HEK293 (cell line): ENCODE data around the gene IFITM1.

ENCODE experiments used
- CTCF ChIA-PET: fragments of 350-600 bp; formaldehyde crosslinking; extraction: SDS; loops from one replicate; lab custom pipeline; 2021; ENCODE audit warnings: antibody characterized with exemption; lab: Yijun Ruan, JAX
- POLR2A ChIA-PET: fragments of 300-600 bp; formaldehyde crosslinking; extraction: SDS; loops from one replicate; lab custom pipeline; 2020; ENCODE audit warnings: antibody characterized with exemption, inconsistent platforms; lab: Yijun Ruan, JAX
- H3K27ac ChIP-seq: fragments of 200-500 bp; sonication (Bioruptor generic); 2 replicates; pipeline ENCODE4 v1.5.1; 2014; ENCODE audit warnings: low read depth, low read length, control low read depth, inconsistent platforms; ENCODE audit errors: extremely low read depth
- H3K36me3 ChIP-seq, 2 experiments: fragments of 200-500 bp in 1 of 2; sonication (Bioruptor generic) in 1 of 2; 1 replicate in 1 of 2; 2 replicates in 1 of 2; pipeline ENCODE4 v1.5.1; 2014 to 2017; ENCODE audit warnings: inconsistent platforms in 2 of 2, low read length in 2 of 2; ENCODE audit not compliant: control insufficient read depth in 2 of 2, insufficient read depth in 1 of 2
- H3K4me1 ChIP-seq: fragments of 200-500 bp; sonication (Bioruptor generic); 2 replicates; pipeline ENCODE4 v1.5.1; 2014; ENCODE audit warnings: mild to moderate bottlenecking, low read length, inconsistent platforms; ENCODE audit not compliant: control insufficient read depth, insufficient read depth
- H3K4me3 ChIP-seq: 2 replicates; pipeline ENCODE4 v1.5.1; 2011; ENCODE audit warnings: low read depth, mild to moderate bottlenecking, control low read depth, low read length, moderate library complexity
- H3K9me3 ChIP-seq: fragments of 200-500 bp; sonication (Bioruptor generic); 2 replicates; pipeline ENCODE4 v1.5.1; 2014; ENCODE audit warnings: low read depth, low read length, inconsistent platforms; ENCODE audit not compliant: control insufficient read depth, insufficient read depth
- HOXC10 ChIP-seq: sonication (generic); formaldehyde crosslinking; IDR thresholded peaks from 2 replicates; pipeline ENCODE4 v1.8.1; 2023; ENCODE audit warnings: mild to moderate bottlenecking, missing genetic modification reagents
- MEIS1 ChIP-seq: sonication (generic); formaldehyde crosslinking; IDR thresholded peaks from 2 replicates; pipeline ENCODE4 v1.8.1; 2022; ENCODE audit warnings: missing genetic modification reagents, mild to moderate bottlenecking, borderline replicate concordance
- SP2 ChIP-seq: fragments of 450-650 bp; formaldehyde crosslinking; IDR thresholded peaks from 2 replicates; pipeline ENCODE4 v1.5.1; 2016; ENCODE audit warnings: missing biosample characterization, missing genetic modification characterization
- ZBTB1 ChIP-seq: fragments of 450-650 bp; formaldehyde crosslinking; IDR thresholded peaks from 2 replicates; pipeline ENCODE4 v1.5.1; 2016; ENCODE audit warnings: missing biosample characterization, missing genetic modification characterization
- ZBTB11 ChIP-seq: fragments of 450-650 bp; formaldehyde crosslinking; conservative IDR thresholded peaks from 2 replicates; pipeline ENCODE4 v1.5.1; 2016; ENCODE audit warnings: low read depth, missing biosample characterization, missing genetic modification characterization
- ZBTB17 ChIP-seq: fragments of 450-650 bp; formaldehyde crosslinking; IDR thresholded peaks from 2 replicates; pipeline ENCODE4 v1.5.1; 2016; ENCODE audit warnings: missing biosample characterization, missing genetic modification characterization
- ZFP41 ChIP-seq: fragments of 450-650 bp; formaldehyde crosslinking; IDR thresholded peaks from 2 replicates; pipeline ENCODE4 v1.5.1; 2016; ENCODE audit warnings: missing biosample characterization, missing genetic modification characterization, borderline replicate concordance
- ZNF248 ChIP-seq: fragments of 450-650 bp; formaldehyde crosslinking; IDR thresholded peaks from 2 replicates; pipeline ENCODE4 v1.5.1; 2017; ENCODE audit warnings: missing biosample characterization, missing genetic modification characterization
- ZNF280D ChIP-seq: fragments of 450-650 bp; formaldehyde crosslinking; IDR thresholded peaks from 2 replicates; pipeline ENCODE4 v1.5.1; 2016; ENCODE audit warnings: missing biosample characterization, missing genetic modification characterization
- ZNF292 ChIP-seq: fragments of 450-650 bp; formaldehyde crosslinking; IDR thresholded peaks from 2 replicates; pipeline ENCODE4 v1.5.1; 2016; ENCODE audit warnings: low read depth, missing biosample characterization, missing genetic modification characterization, borderline replicate concordance
- ZNF416 ChIP-seq: fragments of 450-650 bp; formaldehyde crosslinking; IDR thresholded peaks from 2 replicates; pipeline ENCODE4 v1.5.1; 2016; ENCODE audit warnings: missing biosample characterization, missing genetic modification characterization
- ZNF423 ChIP-seq: fragments of 450-650 bp; formaldehyde crosslinking; IDR thresholded peaks from 2 replicates; pipeline ENCODE4 v1.5.1; 2016; ENCODE audit warnings: missing biosample characterization, missing genetic modification characterization
- ZNF624 ChIP-seq: fragments of 450-650 bp; formaldehyde crosslinking; IDR thresholded peaks from 2 replicates; pipeline ENCODE4 v1.5.1; 2017; ENCODE audit warnings: missing biosample characterization, missing genetic modification characterization
- ZNF664 ChIP-seq: fragments of 450-650 bp; formaldehyde crosslinking; IDR thresholded peaks from 2 replicates; pipeline ENCODE4 v1.5.1; 2016; ENCODE audit warnings: missing biosample characterization, missing genetic modification characterization
- ZNF670 ChIP-seq: fragments of 450-650 bp; formaldehyde crosslinking; IDR thresholded peaks from 2 replicates; pipeline ENCODE4 v1.5.1; 2016; ENCODE audit warnings: missing biosample characterization, missing genetic modification characterization, low read depth
- ZNF776 ChIP-seq: fragments of 450-650 bp; formaldehyde crosslinking; IDR thresholded peaks from 2 replicates; pipeline ENCODE4 v1.5.0; 2017; ENCODE audit warnings: missing biosample characterization, missing genetic modification characterization, borderline replicate concordance
- TF ChIP-seq, protein P1 (sequence below): fragments of 450-650 bp; formaldehyde crosslinking; IDR thresholded peaks from 2 replicates; pipeline ENCODE4 v1.5.1; 2016; ENCODE audit warnings: missing biosample characterization, missing genetic modification characterization
- TF ChIP-seq, protein P2 (sequence below): fragments of 450-650 bp; formaldehyde crosslinking; IDR thresholded peaks from 2 replicates; pipeline ENCODE4 v1.5.1; 2017; ENCODE audit warnings: missing biosample characterization, missing genetic modification characterization
- TF ChIP-seq, protein P3 (sequence below): fragments of 450-650 bp; formaldehyde crosslinking; IDR thresholded peaks from 2 replicates; pipeline ENCODE4 v1.5.1; 2016; ENCODE audit warnings: missing biosample characterization, missing genetic modification characterization

Gene IFITM1

DNA sequence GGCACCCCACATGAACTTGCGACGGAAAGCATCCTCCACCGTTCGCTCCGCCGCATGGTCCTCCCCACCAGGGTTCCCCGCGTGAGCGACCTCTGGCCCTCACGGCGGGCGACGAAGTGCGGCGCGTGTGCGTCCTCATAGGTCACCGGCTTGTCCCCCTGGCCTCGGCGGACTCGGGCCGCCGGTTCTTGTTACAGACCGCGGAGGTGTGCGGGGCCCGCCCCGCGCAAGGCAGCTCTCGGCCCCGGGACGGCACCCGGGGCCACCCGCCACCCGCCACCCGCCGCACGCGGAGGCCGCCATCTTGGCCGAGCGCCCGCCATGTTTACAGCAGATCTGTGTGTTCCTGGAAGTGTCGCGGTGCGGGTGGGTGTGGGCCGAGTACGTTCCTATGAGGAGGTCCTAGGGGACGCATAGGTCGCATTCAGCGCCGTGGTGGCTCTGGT is 9.8 kb upstream of the IFITM1 start:
- TF ChIP-seq, protein P1, sequence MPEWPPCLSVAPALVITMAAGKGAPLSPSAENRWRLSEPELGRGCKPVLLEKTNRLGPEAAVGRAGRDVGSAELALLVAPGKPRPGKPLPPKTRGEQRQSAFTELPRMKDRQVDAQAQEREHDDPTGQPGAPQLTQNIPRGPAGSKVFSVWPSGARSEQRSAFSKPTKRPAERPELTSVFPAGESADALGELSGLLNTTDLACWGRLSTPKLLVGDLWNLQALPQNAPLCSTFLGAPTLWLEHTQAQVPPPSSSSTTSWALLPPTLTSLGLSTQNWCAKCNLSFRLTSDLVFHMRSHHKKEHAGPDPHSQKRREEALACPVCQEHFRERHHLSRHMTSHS (tag by site-specific recombination) = no peak
- TF ChIP-seq HOXC10 (CRISPR knock-in tag) (no peak), ZNF292 (tag by site-specific recombination) (no peak), ZFP41 (tag by site-specific recombination) (no peak), MEIS1 (CRISPR knock-in tag) (no peak), ZNF624 (tag by site-specific recombination) (no peak), ZNF423 (tag by site-specific recombination) (no peak), ZBTB11 (no peak), SP2 (tag by site-specific recombination) (no peak), ZNF248 (no peak), ZNF280D (tag by site-specific recombination) (no peak), ZNF776 (tag by site-specific recombination) (no peak), ZNF670 (tag by site-specific recombination) (no peak), ZBTB17 (tag by site-specific recombination) (no peak), ZNF416 (tag by site-specific recombination) (no peak), ZBTB1 (tag by site-specific recombination) (no peak), ZNF664 (tag by site-specific recombination) (no peak)
- TF ChIP-seq, protein P2, sequence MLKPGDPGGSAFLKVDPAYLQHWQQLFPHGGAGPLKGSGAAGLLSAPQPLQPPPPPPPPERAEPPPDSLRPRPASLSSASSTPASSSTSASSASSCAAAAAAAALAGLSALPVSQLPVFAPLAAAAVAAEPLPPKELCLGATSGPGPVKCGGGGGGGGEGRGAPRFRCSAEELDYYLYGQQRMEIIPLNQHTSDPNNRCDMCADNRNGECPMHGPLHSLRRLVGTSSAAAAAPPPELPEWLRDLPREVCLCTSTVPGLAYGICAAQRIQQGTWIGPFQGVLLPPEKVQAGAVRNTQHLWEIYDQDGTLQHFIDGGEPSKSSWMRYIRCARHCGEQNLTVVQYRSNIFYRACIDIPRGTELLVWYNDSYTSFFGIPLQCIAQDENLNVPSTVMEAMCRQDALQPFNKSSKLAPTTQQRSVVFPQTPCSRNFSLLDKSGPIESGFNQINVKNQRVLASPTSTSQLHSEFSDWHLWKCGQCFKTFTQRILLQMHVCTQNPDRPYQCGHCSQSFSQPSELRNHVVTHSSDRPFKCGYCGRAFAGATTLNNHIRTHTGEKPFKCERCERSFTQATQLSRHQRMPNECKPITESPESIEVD = no peak
- TF ChIP-seq, protein P3, sequence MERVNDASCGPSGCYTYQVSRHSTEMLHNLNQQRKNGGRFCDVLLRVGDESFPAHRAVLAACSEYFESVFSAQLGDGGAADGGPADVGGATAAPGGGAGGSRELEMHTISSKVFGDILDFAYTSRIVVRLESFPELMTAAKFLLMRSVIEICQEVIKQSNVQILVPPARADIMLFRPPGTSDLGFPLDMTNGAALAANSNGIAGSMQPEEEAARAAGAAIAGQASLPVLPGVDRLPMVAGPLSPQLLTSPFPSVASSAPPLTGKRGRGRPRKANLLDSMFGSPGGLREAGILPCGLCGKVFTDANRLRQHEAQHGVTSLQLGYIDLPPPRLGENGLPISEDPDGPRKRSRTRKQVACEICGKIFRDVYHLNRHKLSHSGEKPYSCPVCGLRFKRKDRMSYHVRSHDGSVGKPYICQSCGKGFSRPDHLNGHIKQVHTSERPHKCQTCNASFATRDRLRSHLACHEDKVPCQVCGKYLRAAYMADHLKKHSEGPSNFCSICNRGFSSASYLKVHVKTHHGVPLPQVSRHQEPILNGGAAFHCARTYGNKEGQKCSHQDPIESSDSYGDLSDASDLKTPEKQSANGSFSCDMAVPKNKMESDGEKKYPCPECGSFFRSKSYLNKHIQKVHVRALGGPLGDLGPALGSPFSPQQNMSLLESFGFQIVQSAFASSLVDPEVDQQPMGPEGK (tag by site-specific recombination) = no peak
- Histone ChIP-seq H3K9me3 (no peaks in the 10 kb centered on the region), H3K4me1 (no peaks in the 10 kb centered on the region), H3K4me3 (no peak overlapping the region), H3K27ac (no peak overlapping the region), H3K36me3 (no peaks in the 10 kb centered on the region)
- ChIA-PET CTCF (interaction anchor here (0.6 to 4.2 kb wide), 6 partner anchors 10 to 54 kb away, joined by 3 to 30 read pairs (median 5); partner anchors contain the start of gene PGGHG), POLR2A (no interaction called here)
